Activated CD8-positive, alpha-beta T cell treated with anti-CD3 and anti-CD28 coated beads for 36 hours (primary cell): ENCODE measurements around the gene ANGPTL4. TPM values are rescaled to one million over a fixed set of nuclear protein-coding genes. Genes with fewer than 3 reads are reported as not detected.

Source experiments
- ATAC-seq: fragments of 200-7000 bp; cut with Tn5 transposase; one replicate; pipeline ENCODE4 v1.10.0; 2021; ENCODE audit warnings: mild to moderate bottlenecking, moderate library complexity
- CTCF ChIA-PET: fragments of 350-600 bp; sonication (Branson Sonifier 250); formaldehyde crosslinking; loops from one replicate; lab custom pipeline; 2021; ENCODE audit warnings: antibody characterized with exemption; lab: Charles Lee
- POLR2A ChIA-PET: fragments of 350-600 bp; sonication (Branson Sonifier 250); formaldehyde crosslinking; loops from one replicate; lab custom pipeline; 2021; ENCODE audit warnings: antibody characterized with exemption; lab: Charles Lee
- DNase-seq: peaks from one replicate; pipeline ENCODE4 v3.0.0-alpha.2; 2020
- H3K27ac Mint-ChIP-seq: one replicate; pipeline ENCODE4 v1.8.0; 2021; ENCODE audit warnings: mild to moderate bottlenecking, mixed read lengths
- H3K27me3 Mint-ChIP-seq: one replicate; pipeline ENCODE4 v1.8.0; 2021; ENCODE audit warnings: mixed read lengths
- H3K36me3 Mint-ChIP-seq: one replicate; pipeline ENCODE4 v1.8.0; 2021; ENCODE audit warnings: low read depth, mixed read lengths
- H3K4me1 Mint-ChIP-seq: one replicate; pipeline ENCODE4 v1.8.0; 2021; ENCODE audit warnings: low read depth, mixed read lengths
- H3K4me3 Mint-ChIP-seq: one replicate; pipeline ENCODE4 v1.8.0; 2021; ENCODE audit warnings: mild to moderate bottlenecking, moderate library complexity, mixed read lengths
- H3K9me3 Mint-ChIP-seq: one replicate; pipeline ENCODE4 v1.8.0; 2021; ENCODE audit warnings: mixed read lengths
- intact Hi-C: fragments of 100-400 bp; cut with micrococcal nuclease; formaldehyde crosslinking; loops from one replicate; pipeline ENCODE4 v1.10.0; 2022
- total RNA-seq, 2 experiments: library from RNA; stranded (reverse); gene quantifications; one replicate each; pipeline ENCODE4 v1.2.3, GENCODE V29; 2021
- TF ChIP-seq, protein P1 (sequence below): fragments of 200-600 bp; IDR thresholded peaks from one replicate; pipeline ENCODE4 v1.8.0; 2022; ENCODE audit warnings: antibody characterized with exemption, mild to moderate bottlenecking

ANGPTL4 gene
- total RNA-seq, 2 experiments from 2014 or later: 26.8 to 27.8 TPM

DNA sequence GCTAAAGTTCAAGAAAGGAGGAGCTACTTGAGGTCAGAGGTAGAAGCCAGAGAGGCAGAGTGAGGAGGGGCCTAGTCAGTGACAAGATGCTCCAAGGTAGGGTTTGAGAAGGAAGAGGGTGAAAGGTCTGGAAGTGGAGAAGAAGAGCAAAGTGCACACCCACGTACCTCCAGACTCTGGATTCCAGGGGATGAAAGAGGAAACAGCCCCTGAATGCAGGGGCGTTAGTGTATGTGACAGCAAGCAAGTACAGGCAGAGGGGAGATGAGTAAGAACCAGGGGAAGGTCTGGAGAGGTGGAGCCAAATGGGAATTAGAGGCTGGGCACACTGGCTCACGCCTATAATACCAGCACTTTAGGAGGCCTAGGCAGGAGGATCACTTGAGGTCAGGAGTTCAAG lies 34.0 kb upstream of the ANGPTL4 start:
- peaks cover 10% of the 10 kb centered on the region for H3K27me3 Mint-ChIP-seq
- ChIA-PET POLR2A (interaction anchor here (1.6 kb wide), 1 partner anchor 10 kb away, joined by 3 read pairs; no protein-coding TSS in a partner anchor), CTCF (interaction anchor here (1.4 kb wide), 1 partner anchor 62 kb away, joined by 3 read pairs; no protein-coding TSS in a partner anchor)
- TF ChIP-seq, protein P1, sequence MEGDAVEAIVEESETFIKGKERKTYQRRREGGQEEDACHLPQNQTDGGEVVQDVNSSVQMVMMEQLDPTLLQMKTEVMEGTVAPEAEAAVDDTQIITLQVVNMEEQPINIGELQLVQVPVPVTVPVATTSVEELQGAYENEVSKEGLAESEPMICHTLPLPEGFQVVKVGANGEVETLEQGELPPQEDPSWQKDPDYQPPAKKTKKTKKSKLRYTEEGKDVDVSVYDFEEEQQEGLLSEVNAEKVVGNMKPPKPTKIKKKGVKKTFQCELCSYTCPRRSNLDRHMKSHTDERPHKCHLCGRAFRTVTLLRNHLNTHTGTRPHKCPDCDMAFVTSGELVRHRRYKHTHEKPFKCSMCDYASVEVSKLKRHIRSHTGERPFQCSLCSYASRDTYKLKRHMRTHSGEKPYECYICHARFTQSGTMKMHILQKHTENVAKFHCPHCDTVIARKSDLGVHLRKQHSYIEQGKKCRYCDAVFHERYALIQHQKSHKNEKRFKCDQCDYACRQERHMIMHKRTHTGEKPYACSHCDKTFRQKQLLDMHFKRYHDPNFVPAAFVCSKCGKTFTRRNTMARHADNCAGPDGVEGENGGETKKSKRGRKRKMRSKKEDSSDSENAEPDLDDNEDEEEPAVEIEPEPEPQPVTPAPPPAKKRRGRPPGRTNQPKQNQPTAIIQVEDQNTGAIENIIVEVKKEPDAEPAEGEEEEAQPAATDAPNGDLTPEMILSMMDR: no peak
- ATAC-seq (no peak), DNase-seq (no peak)
- H3K4me1 Mint-ChIP-seq: peaks cover 4% of the 10 kb centered on the region
- no peaks in the 10 kb centered on the region for H3K36me3 Mint-ChIP-seq
- no peaks in the 10 kb centered on the region for H3K9me3 Mint-ChIP-seq
- intact Hi-C loops: no loop called here
- no peak overlapping the region for H3K27ac Mint-ChIP-seq
- no peak overlapping the region for H3K4me3 Mint-ChIP-seq

DNA sequence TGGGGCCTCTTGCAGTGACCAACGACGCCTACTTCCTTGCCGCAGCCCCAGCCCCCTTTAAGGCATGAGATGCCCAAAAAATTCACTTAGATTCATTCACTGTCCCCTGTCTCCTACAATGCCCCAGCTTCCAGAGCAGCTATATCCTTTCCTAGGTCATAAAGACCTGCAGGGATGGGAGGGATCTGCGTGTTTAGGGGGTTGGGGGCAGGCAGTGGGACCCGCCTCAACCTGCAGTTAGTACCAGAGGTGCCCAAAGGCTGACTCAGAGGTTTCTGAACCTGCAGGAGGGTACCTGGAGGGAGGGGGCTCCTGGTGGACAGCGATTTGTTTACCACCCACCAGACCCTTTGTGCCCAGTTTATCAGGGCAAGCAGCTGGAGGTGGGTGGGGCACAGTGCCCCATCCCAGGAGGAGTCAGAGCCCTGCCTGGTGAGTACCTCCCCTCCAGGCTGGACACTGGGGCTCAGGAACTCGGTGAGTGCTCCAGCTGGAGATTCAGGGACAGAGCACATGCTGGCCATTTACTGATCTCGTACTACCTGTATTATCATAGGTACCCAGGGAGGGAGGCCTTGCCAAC lies 32.6 kb upstream of the ANGPTL4 start:
- TF ChIP-seq, protein P1: no peak
- no peak overlapping the region for H3K4me3 Mint-ChIP-seq
- intact Hi-C loops: no loop called here
- POLR2A ChIA-PET: interaction anchor here (1.0 to 1.6 kb wide), 3 partner anchors 8 to 182 kb away, joined by 3 read pairs; no protein-coding TSS in a partner anchor
- DNase-seq (no peak), ATAC-seq (no peak)
- peaks cover 9% of the 10 kb centered on the region for H3K4me1 Mint-ChIP-seq
- no peaks in the 10 kb centered on the region for H3K36me3 Mint-ChIP-seq
- H3K9me3 Mint-ChIP-seq: no peaks in the 10 kb centered on the region
- no peak overlapping the region for H3K27ac Mint-ChIP-seq
- H3K27me3 Mint-ChIP-seq: peaks cover 16% of the 10 kb centered on the region
- CTCF ChIA-PET: interaction anchor here (1.7 kb wide), 1 partner anchor 23 kb away, joined by 7 read pairs; no protein-coding TSS in a partner anchor

DNA sequence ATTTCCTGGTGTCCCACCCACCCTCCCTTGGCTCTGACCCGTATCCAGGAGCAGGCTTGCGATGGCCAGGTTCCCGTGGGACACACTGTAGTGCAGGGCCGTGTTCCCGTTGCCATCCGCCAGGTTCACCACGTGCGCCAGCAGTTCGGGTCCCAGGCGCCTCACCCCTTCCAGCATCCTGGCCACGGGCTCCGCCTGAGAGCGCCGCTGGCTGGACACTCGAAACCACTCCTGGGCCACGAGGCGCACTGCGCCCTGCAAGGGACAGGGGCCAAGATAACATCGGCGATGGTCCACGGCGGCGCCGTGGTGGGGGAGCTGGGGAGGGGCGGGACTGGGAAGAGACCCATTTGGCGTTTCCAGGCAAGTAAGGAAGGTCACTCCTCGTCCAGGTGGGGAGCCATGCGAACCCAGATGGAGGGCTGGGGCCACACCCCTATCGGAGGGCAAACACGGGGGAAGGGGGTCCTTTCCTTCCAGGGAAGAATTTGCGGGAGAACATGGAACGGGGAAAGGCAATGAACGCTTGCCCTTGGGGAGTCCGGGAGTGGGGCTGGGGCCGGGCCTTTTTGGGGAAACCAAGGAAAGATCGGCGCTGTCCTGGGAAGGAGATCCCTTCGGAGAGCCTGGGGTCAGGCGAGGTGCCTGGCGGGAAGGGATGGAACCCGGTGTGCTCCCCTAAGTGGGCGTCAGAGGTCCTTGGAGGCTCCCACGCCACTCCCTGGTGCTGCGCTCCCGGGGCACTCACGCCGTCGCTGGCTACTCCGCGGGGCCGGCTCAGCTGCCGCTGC lies 30.8 kb upstream of the ANGPTL4 start:
- H3K36me3 Mint-ChIP-seq: no peaks in the 10 kb centered on the region
- intact Hi-C loops: no loop called here
- POLR2A ChIA-PET: interaction anchor here (1.2 to 3.8 kb wide), 2 partner anchors 10 kb away, joined by 3 to 37 read pairs; partner anchors contain the start of genes KANK3, NDUFA7 and RPS28
- ATAC-seq: no peak
- H3K4me1 Mint-ChIP-seq: peaks cover 9% of the 10 kb centered on the region
- DNase-seq: no peak
- no peak overlapping the region for H3K27ac Mint-ChIP-seq
- TF ChIP-seq, protein P1: no peak
- H3K4me3 Mint-ChIP-seq: no peak overlapping the region
- H3K27me3 Mint-ChIP-seq: peaks cover 27% of the 10 kb centered on the region
- no peaks in the 10 kb centered on the region for H3K9me3 Mint-ChIP-seq
- CTCF ChIA-PET: interaction anchor here (1.7 to 3.7 kb wide), 3 partner anchors 21 to 29 kb away, joined by 5 to 35 read pairs (median 7); no protein-coding TSS in a partner anchor

DNA sequence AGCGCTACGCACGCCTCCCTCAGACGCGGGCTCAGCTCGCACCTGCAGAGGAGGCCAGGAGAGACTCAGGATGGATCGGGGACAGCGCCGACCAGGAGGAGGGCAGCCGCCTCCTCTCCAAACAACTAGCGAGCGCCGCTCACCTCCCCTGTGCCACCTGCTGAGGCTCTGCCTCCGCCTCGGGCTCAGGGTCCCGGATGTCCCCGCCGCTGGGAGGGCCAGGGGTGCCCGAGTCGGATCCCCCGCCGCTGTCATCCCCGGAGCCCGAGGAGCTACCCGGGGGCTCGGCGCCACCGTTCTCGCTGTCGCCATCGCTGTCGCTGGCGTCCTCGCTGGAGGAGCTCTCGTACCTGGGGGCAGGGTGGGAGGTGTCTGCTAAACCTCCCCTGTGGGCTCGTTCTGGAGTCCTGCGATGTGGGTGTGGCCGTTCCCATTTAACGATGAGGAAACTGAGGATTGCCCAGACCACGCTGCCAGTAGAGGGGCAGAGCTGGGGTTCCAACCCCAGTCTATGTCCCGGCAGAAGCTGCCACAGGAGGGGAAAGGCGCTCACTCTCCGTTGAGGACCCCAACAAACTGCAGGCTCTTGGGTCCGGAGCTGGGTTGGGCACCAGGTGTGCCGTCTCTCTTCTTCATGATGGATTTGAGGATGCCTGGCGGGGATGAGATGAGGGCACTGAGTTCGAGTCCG lies 30.0 kb upstream of the ANGPTL4 start:
- H3K27ac Mint-ChIP-seq: no peak overlapping the region
- H3K4me1 Mint-ChIP-seq: peaks cover 9% of the 10 kb centered on the region
- ATAC-seq (no peak), DNase-seq (no peak)
- intact Hi-C loops: no loop called here
- no peaks in the 10 kb centered on the region for H3K36me3 Mint-ChIP-seq
- no peaks in the 10 kb centered on the region for H3K9me3 Mint-ChIP-seq
- H3K27me3 Mint-ChIP-seq: peaks cover 31% of the 10 kb centered on the region
- ChIA-PET POLR2A (interaction anchor here (0.8 to 3.8 kb wide), 4 partner anchors 10 to 40 kb away, joined by 3 to 37 read pairs (median 3); partner anchors contain the start of genes KANK3, NDUFA7 and RPS28), CTCF (interaction anchor here (1.9 to 3.7 kb wide), 6 partner anchors 8 to 245 kb away, joined by 5 to 35 read pairs (median 8); partner anchors contain the start of gene KANK3)
- H3K4me3 Mint-ChIP-seq: no peak overlapping the region
- TF ChIP-seq, protein P1: no peak
